PFSK-1 (cell line): ENCODE results near the gene GPR55.

Experiments used
- FOXP2 ChIP-seq: optimal IDR thresholded peaks from 2 replicates; pipeline ENCODE3; 2011; ENCODE audit warnings: borderline replicate concordance, control low read depth, inconsistent platforms; ENCODE audit not compliant: insufficient read depth; ENCODE audit errors: extremely low read length, extremely low read depth
- POLR2AphosphoS5 ChIP-seq: IDR thresholded peaks from 2 replicates; pipeline ENCODE4 v1.6.1; 2012; ENCODE audit warnings: low read depth, mild to moderate bottlenecking, control low read depth, low read length, moderate library complexity
- REST ChIP-seq, 2 experiments: IDR thresholded peaks; 2 replicates each; pipeline versions ENCODE4 v1.6.1 to v1.8.0; 2011 to 2012; ENCODE audit warnings: low read depth in 2 of 2, low read length in 2 of 2, control low read depth in 1 of 2, inconsistent platforms in 1 of 2, mild to moderate bottlenecking in 1 of 2, moderate library complexity in 1 of 2; ENCODE audit not compliant: insufficient read depth in 1 of 2
- SIN3A ChIP-seq: IDR thresholded peaks from 2 replicates; pipeline ENCODE4 v1.6.1; 2012; ENCODE audit warnings: mild to moderate bottlenecking, low read length, moderate library complexity, borderline replicate concordance; ENCODE audit not compliant: insufficient read depth
- TAF1 ChIP-seq: IDR thresholded peaks from 2 replicates; pipeline ENCODE4 v1.6.1; 2012; ENCODE audit warnings: low read length, control low read depth, borderline replicate concordance; ENCODE audit not compliant: insufficient read depth

The GPR55 gene

GRCh38 chr2:230942371-230942770, 17.3 kb upstream of the GPR55 start:
- TF ChIP-seq FOXP2: no peak
- no peak for TF ChIP-seq POLR2AphosphoS5
- TF ChIP-seq SIN3A: no peak
- TF ChIP-seq REST (IDR thresholded peaks at IDR 0.05; ENCODE audit: insufficient read depth in 1 of 2, low read depth in 2 of 2, low read length in 2 of 2): no peak
- TF ChIP-seq TAF1: no peak

- TF ChIP-seq SIN3A: no peak
- TF ChIP-seq FOXP2: no peak
- TF ChIP-seq TAF1: no peak
- no peak for TF ChIP-seq POLR2AphosphoS5
- no peak for TF ChIP-seq REST (IDR thresholded peaks at IDR 0.05; ENCODE audit: insufficient read depth in 1 of 2, low read depth in 2 of 2, low read length in 2 of 2)
These were observed 16.4 kb upstream of the GPR55 start for GRCh38 chr2:230941202-230942180.

GRCh38 chr2:230940471-230940815, 15.4 kb upstream of the GPR55 start:
- no peak for TF ChIP-seq REST (IDR thresholded peaks at IDR 0.05; ENCODE audit: insufficient read depth in 1 of 2, low read depth in 2 of 2, low read length in 2 of 2)
- TF ChIP-seq TAF1: no peak
- no peak for TF ChIP-seq POLR2AphosphoS5
- TF ChIP-seq FOXP2: no peak
- no peak for TF ChIP-seq SIN3A

GRCh38 chr2:230939691-230940470, 14.8 kb upstream of the GPR55 start:
- no peak for TF ChIP-seq TAF1

GRCh38 chr2:230939066-230939591, 14.1 kb upstream of the GPR55 start:
- TF ChIP-seq SIN3A: no peak
- no peak for TF ChIP-seq TAF1
- no peak for TF ChIP-seq POLR2AphosphoS5
- no peak for TF ChIP-seq REST (IDR thresholded peaks at IDR 0.05; ENCODE audit: insufficient read depth in 1 of 2, low read depth in 2 of 2, low read length in 2 of 2)
- TF ChIP-seq FOXP2: no peak
